Embryonic facial prominence (tissue), 1 donor: Measurements from ENCODE around the gene CGB7.
"Not testable (repeated sequence)": the region's sequence is repeated elsewhere in the genome, so short reads cannot be mapped to it uniquely, and the experiment has no call there.

Experiments
- DNase-seq: peaks from one replicate; pipeline ENCODE4 v3.0.0-alpha.2; 2016; ENCODE audit errors: extremely low spot score

Gene CGB7

GRCh38 chr19:49057636-49058234 is at the start of gene CGB7:
Gene CGB7, minus strand, starts transcription at chr19:49057749. Its CDS starts 2,374 bp downstream, at chr19:49055375.
- no peak for DNase-seq

DNA sequence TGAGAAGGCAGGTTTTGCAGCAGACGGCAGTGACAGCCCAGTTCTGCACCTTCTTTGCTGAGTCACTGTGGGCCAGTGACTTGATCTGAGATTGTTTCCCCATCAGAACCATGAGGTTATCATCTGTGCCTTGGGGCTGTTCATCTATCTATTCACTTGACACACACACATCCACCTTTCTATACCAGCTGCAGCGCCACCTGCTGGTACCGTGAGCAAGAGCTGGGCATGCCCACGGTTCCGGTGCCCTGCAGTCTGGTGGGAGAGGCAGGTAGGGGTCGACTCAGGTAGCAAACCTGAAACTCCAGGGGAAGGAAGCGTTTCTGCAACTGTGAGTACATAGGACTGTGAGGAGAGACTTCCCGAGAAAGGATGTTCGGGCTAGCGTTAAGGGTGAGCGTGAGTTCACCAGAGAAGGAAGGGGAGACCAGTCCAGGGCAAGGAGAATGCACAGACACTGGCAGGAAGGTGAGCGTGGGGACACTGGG is 49.1 kb upstream of the CGB7 start:
- no peak for DNase-seq

- DNase-seq, result no peak
Observed at GRCh38 chr19:49104229-49104864, 46.8 kb upstream of the CGB7 start.

GRCh38 chr19:49103331-49104085 is 46.0 kb upstream of the CGB7 start:
- DNase-seq, result no peak

DNA sequence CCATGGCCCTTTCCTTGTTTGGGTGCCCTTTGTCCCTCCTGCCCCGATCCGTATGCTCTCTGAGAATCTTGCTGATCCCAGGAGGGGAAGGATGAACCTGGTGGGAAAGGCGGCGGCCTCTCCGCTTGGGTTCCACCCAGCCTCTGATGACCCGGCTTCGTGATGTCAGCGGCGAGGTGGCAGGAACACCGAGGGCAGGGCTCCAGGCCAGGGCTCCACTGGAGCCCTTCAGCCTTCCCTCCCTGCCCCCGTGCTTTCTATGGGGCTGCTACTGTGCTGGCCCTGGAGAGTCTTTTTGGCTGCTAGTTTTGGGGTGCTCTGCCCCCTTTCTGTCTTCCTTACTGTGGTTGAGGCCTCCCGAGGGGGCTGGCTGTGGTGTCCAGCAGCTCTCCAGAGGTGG is 44.8 kb upstream of the CGB7 start:
- no peak for DNase-seq

DNA sequence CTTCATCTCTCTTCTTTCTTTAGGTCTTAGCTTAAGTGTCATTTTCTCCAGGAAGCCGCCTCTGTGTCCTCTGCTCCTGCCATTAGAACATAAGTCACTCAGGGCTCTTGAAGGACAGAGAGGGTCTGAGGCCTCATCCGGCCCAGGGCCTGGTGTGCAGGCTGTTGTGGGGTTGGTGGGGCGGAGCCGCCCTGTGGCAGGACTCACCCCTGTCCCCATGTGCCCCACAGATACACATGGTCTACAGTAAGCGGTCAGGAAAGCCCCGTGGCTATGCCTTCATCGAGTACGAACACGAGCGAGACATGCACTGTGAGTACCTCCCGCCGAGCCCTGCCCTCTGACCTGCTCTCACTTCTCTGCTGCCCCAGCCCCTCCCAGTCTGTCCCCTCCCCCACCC is 43.6 kb upstream of the CGB7 start:
- DNase-seq, result no peak

GRCh38 chr19:49098795-49099194 is 41.2 kb upstream of the CGB7 start:
- DNase-seq, result no peak

DNA sequence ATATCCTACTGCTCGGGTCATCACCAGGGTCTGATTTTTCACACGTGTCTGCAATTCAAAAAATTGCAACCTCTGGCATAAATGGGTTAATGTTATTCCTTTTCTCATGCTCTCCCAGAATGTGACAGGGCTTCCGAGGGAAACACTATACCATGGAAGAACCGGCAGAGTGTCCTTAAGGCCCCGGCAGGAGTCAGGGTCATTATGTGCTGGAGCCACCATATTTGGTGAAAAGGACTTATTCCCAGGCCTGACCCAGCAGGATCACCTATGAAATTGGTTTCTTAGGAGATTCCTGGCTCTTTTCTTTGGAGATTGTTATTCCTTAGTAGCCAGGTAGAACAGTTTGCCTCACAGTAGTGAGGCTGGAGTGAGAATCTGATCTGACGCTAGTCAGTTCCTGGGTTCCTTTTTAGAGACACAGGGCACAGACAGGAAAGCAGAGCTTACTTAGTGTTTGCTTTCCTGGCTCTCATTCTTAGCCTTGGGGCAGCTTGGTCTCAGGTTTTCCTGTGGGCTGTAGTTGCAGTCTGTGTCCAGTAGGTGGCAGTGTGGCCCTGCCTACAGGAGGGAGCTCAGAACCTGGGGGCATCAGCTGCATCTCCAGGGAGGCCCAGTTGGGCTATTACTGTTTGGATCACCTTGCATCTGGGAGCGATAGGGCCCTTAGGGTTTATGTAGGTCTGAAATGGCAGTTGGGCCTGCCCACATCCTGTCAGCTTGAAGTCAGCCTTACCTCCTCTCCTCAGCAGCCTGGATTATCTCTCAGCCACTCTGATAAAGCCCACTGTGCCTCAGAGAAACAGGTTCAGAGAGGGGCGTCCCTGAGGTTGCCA is 40.1 kb upstream of the CGB7 start:
- peak; percentile 44 for DNase-seq

DNA sequence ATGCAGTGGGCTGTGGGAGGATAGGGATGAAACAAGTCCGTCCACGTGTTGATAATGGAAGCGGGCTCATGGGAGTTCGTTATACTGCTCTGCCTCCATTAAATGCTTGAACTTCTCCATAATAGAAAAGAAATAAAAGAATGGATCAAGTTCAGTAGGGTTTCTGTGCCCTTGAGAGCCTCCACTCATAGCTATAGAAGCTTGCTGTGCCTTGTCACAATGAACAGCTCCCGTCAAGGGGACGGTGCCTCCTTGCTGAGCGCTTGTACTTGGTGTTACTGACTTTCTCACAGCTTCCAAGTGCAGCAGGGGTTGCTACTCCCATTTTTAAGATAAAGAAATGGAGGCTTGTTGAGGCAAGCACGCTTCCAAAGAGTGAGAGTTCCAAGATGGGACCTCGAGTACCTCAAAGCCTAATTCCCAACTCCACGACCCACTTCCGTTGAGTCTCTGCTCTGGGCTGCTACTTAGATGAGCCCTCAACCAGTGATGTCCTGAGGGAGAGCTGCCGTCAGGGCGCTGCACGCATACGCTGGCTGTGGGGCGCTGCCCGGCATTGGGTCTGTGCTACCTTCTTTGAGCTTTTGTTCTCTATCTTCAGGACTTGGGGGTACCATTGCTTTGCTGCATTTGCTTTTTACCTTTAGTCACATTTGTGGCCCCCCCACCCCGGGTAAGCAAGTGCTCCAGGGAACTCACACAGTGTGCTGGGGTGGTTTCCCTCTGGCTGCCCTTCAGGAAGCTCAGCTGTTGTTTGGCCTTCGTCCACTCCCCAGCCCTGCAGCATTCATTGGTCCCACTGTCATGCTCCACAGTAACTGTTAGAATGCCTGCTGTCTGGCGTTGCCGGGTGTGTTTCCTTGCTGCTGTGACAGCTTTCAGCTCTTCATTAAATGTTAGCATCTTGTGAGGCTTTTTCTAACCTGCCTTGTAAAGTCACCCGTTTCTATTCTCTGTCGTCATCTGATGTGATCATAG is 37.2 kb upstream of the CGB7 start:
- DNase-seq, result no peak

GRCh38 chr19:49092686-49093085 is 35.1 kb upstream of the CGB7 start:
- DNase-seq, result no peak

- DNase-seq, result no peak
Observed at GRCh38 chr19:49091391-49092038, 34.0 kb upstream of the CGB7 start.

DNA sequence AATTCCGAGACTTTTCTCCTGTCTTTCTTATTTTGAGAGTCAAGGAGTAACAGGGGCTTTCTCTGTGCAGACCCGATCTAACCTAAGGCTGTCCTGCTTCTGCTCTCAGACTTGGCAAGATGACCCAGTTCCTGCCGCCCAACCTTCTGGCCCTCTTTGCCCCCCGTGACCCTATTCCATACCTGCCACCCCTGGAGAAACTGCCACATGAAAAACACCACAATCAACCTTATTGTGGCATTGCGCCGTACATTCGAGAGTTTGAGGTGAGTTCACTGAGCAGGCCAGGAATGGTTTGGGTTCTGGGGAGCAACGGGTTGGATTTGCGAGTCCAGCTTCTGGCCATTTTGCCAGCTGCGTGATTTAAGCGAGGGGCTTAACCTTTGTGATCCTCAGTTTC is 28.7 kb upstream of the CGB7 start:
- no peak for DNase-seq

DNA sequence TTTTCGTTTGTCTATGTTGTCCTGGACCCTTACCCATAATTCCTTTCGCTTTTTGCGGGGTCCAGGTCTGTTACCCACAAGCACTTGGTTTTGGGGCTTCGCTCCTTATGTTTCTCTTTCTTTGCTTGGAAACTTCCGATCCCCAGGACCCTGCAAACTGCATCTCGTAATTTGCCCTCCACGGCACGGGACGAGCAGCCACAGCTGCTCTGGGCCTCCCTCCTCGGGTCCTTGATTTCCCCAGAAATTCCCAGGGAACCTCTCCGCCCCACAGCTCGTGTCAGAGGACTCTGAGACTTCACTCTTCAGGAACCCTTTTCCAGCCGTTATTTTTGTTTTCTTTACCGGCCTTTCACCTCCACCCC is 28.3 kb upstream of the CGB7 start:
- DNase-seq, result no peak

GRCh38 chr19:49085020-49085867 is 27.7 kb upstream of the CGB7 start, which contains the start of gene SNRNP70:
Gene SNRNP70, plus strand, starts transcription at chr19:49085451. Its CDS starts 964 bp downstream, at chr19:49086415.
- DNase-seq, result peak; percentile 100

GRCh38 chr19:49084206-49085019 is 26.9 kb upstream of the CGB7 start:
- DNase-seq, result no peak

GRCh38 chr19:49081273-49081672 is 23.7 kb upstream of the CGB7 start:
- no peak for DNase-seq

DNA sequence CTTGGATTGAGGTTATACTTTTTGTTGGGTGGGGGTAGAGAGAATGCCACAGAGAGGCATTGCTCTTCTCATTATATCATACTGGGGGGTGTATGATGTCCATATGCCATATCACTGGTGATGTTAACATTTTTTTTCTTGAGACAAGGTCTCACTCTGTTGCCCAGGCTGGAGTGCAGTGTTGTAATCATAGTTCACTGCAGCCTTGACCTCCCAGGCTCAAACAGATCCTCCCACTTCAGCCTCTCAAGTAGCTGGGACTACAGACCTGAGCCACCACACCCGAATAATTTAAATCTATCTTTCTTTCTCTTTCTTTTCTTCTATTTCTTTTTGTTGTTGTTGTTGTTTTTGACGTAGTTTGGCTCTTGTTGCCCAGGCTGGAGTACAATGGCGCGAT is 22.8 kb upstream of the CGB7 start:
- DNase-seq, result no peak

- not testable (repeated sequence) for DNase-seq
Observed at GRCh38 chr19:49074869-49075268, 17.3 kb upstream of the CGB7 start.
